ENCODE measurements around the gene ARF3.

DNA sequence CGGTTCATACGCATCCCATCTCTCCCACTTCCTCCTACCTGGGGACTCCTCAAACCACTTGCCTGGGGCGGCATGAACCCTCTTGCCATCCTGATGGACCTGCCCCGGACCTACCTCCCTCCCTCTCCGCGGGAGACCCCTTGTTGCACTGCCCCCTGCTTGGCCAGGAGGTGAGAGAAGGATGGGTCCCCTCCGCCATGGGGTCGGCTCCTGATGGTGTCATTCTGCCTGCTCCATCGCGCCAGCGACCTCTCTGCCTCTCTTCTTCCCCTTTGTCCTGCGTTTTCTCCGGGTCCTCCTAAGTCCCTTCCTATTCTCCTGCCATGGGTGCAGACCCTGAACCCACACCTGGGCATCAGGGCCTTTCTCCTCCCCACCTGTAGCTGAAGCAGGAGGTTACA lies 24.5 kb upstream of the ARF3 start:
- TF ChIP-seq, protein P1, sequence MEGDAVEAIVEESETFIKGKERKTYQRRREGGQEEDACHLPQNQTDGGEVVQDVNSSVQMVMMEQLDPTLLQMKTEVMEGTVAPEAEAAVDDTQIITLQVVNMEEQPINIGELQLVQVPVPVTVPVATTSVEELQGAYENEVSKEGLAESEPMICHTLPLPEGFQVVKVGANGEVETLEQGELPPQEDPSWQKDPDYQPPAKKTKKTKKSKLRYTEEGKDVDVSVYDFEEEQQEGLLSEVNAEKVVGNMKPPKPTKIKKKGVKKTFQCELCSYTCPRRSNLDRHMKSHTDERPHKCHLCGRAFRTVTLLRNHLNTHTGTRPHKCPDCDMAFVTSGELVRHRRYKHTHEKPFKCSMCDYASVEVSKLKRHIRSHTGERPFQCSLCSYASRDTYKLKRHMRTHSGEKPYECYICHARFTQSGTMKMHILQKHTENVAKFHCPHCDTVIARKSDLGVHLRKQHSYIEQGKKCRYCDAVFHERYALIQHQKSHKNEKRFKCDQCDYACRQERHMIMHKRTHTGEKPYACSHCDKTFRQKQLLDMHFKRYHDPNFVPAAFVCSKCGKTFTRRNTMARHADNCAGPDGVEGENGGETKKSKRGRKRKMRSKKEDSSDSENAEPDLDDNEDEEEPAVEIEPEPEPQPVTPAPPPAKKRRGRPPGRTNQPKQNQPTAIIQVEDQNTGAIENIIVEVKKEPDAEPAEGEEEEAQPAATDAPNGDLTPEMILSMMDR (conservative IDR thresholded peaks at IDR 0.05; ENCODE audit: low read length): no peak
- TF ChIP-seq EZH2phosphoT487 (IDR thresholded peaks at IDR 0.05; ENCODE audit: borderline replicate concordance): no peak
